Activated CD4-positive, alpha-beta memory T cell treated with anti-CD3 and anti-CD28 coated beads for 36 hours (primary cell): ENCODE results near the gene IGSF1. TPM values are rescaled to one million over a fixed set of nuclear protein-coding genes. Genes with fewer than 3 reads are reported as not detected.

Source experiments
- CTCF ChIA-PET: fragments of 350-600 bp; sonication (Branson Sonifier 250); formaldehyde crosslinking; loops from one replicate; lab custom pipeline; 2021; ENCODE audit warnings: antibody characterized with exemption, inconsistent platforms; lab: Charles Lee
- POLR2A ChIA-PET: fragments of 350-600 bp; sonication (Branson Sonifier 250); formaldehyde crosslinking; loops from one replicate; lab custom pipeline; 2021; ENCODE audit warnings: antibody characterized with exemption; lab: Charles Lee
- DNase-seq: peaks from one replicate; pipeline ENCODE4 v3.0.0-alpha.2; 2020
- H3K27ac Mint-ChIP-seq: one replicate; pipeline ENCODE4 v1.8.0; 2021; ENCODE audit warnings: mixed read lengths
- H3K27me3 Mint-ChIP-seq: one replicate; pipeline ENCODE4 v1.8.0; 2021; ENCODE audit warnings: mixed read lengths
- H3K36me3 Mint-ChIP-seq: one replicate; pipeline ENCODE4 v1.8.0; 2021; ENCODE audit warnings: mixed read lengths
- H3K4me1 Mint-ChIP-seq: one replicate; pipeline ENCODE4 v1.8.0; 2021; ENCODE audit warnings: low read depth, mixed read lengths
- H3K4me3 Mint-ChIP-seq: one replicate; pipeline ENCODE4 v1.8.0; 2021; ENCODE audit warnings: mild to moderate bottlenecking, mixed read lengths
- H3K9me3 Mint-ChIP-seq: one replicate; pipeline ENCODE4 v1.8.0; 2021; ENCODE audit warnings: mixed read lengths
- intact Hi-C: fragments of 100-400 bp; cut with micrococcal nuclease; formaldehyde crosslinking; loops from one replicate; pipeline ENCODE4 v1.15.1; 2023
- total RNA-seq, 2 experiments: library from RNA; stranded (reverse); gene quantifications; one replicate each; pipeline ENCODE4 v1.2.3, GENCODE V29; 2021

The IGSF1 gene, protein sequence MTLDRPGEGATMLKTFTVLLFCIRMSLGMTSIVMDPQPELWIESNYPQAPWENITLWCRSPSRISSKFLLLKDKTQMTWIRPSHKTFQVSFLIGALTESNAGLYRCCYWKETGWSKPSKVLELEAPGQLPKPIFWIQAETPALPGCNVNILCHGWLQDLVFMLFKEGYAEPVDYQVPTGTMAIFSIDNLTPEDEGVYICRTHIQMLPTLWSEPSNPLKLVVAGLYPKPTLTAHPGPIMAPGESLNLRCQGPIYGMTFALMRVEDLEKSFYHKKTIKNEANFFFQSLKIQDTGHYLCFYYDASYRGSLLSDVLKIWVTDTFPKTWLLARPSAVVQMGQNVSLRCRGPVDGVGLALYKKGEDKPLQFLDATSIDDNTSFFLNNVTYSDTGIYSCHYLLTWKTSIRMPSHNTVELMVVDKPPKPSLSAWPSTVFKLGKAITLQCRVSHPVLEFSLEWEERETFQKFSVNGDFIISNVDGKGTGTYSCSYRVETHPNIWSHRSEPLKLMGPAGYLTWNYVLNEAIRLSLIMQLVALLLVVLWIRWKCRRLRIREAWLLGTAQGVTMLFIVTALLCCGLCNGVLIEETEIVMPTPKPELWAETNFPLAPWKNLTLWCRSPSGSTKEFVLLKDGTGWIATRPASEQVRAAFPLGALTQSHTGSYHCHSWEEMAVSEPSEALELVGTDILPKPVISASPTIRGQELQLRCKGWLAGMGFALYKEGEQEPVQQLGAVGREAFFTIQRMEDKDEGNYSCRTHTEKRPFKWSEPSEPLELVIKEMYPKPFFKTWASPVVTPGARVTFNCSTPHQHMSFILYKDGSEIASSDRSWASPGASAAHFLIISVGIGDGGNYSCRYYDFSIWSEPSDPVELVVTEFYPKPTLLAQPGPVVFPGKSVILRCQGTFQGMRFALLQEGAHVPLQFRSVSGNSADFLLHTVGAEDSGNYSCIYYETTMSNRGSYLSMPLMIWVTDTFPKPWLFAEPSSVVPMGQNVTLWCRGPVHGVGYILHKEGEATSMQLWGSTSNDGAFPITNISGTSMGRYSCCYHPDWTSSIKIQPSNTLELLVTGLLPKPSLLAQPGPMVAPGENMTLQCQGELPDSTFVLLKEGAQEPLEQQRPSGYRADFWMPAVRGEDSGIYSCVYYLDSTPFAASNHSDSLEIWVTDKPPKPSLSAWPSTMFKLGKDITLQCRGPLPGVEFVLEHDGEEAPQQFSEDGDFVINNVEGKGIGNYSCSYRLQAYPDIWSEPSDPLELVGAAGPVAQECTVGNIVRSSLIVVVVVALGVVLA (N-terminal part only)
- total RNA-seq = not detected

DNA sequence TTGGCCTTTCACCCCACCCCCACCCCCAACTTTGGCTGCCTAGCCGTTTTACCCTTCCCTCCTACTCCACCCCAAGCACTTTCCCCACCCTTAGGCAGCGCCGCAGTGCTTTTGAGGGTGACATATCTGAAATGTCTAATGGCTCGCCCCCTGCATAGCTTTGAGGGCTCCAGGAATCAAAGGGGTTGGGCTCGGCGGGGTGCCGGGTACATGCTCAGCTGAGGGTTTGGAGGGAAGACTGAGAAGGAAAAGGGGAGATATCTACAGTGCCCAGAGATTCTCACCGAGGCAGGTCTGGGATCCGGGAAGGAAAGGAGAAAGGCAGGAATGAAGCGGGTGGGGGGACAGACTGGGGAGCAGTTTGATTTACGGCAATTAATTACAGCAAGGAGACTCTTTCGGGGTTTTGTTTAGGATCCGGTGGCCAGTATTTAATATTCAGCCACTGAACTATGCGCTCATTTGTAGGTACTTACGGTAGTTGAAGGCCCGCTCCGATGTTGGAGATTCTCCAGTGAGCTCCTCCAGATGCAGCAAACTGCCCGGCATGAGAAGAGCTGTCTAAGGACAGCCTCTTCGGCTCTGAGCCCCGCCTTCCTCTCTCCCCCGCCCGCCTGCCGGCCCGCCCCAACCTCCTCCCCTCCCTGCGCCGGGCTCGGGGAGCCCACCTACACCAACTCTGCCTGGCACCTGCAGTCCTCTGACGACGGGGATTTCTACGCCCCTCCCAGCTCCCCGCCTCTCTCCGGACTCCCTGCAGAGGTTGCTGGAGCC is at the start of gene IGSF1:
TSS of gene IGSF1 (minus strand) at position 569 of the 774 bp plus-strand sequence. CDS start 2,632 bp downstream, outside the sequence.
- Mint-ChIP-seq H3K36me3 (no peaks in the 10 kb centered on the region), H3K4me1 (peaks cover 4% of the 10 kb centered on the region), H3K4me3 (no peak within 1 kb of the TSS), H3K9me3 (no peaks in the 10 kb centered on the region), H3K27me3 (peaks cover 1% of the 10 kb centered on the region), H3K27ac (no peak within 1 kb of the TSS)
- ChIA-PET POLR2A (no interaction called here), CTCF (no interaction called here)
- DNase-seq = no peak
- intact Hi-C loops = no loop called here

DNA sequence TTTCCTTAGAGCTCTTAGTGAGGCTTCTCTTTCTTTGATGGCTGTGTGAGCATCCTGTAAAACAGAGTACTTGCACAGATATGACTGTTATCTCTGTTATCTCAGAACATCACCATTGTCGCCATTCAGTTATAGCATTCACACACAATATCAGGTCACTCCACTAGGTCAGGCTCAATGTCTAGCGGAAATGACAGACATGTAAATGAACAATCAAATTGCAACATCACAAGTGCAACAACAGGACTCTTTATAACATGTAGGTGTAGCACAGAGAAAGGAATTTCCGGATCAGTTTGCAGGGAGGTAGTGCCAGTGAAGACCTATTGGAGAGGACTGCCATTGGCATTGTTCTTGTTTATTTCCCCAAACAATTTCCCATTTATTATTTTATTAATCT is 43.2 kb upstream of the IGSF1 start:
- CTCF ChIA-PET = no interaction called here
- POLR2A ChIA-PET = no interaction called here
- intact Hi-C loops = no loop called here
- no peak for DNase-seq
- Mint-ChIP-seq H3K4me1 (no peaks in the 10 kb centered on the region), H3K4me3 (no peak overlapping the region), H3K9me3 (no peaks in the 10 kb centered on the region), H3K27ac (no peak overlapping the region), H3K27me3 (no peaks in the 10 kb centered on the region), H3K36me3 (no peaks in the 10 kb centered on the region)

DNA sequence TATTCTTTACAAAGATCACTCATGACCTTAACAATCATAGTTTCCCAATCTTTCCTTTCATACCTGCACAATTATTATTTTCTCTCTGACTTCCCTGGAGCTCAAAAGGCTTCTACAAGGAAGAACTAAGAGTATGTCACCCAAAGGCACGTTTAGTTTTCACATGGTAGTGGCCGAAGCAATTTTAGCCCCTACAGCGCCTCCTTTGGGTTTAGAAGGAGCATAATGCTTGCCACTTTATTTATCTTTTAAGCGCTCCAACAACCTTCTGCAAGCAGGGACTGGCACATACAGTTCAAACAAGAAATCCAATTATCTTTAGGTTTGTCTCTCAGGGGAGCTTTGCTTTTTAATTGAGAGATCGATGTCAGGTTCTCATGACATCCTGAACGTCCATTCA is 42.0 kb upstream of the IGSF1 start:
- ChIA-PET POLR2A (no interaction called here), CTCF (no interaction called here)
- DNase-seq = no peak
- Mint-ChIP-seq H3K4me3 (no peak overlapping the region), H3K27ac (no peak overlapping the region), H3K36me3 (no peaks in the 10 kb centered on the region), H3K4me1 (no peaks in the 10 kb centered on the region), H3K27me3 (no peaks in the 10 kb centered on the region), H3K9me3 (no peaks in the 10 kb centered on the region)
- intact Hi-C loops = no loop called here

DNA sequence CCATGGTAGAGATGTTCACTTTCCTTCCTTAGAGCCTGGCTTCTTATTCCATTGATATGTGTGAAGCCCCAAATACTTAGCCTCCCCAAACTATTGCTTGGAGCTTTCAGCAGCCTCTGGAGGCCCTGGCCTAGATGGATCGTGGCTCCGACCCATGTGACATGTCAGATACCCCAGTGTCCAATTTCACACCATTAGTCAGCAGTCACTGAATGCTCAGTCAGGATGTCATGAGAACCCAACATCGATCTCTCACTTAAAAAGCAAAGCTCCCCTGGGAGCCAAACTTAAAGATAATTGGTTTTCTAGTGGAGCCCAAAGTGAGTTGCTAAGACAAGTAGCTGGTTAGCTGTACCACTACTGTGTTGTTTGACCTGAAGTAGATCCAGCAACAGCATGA is 41.6 kb upstream of the IGSF1 start:
- ChIA-PET CTCF (no interaction called here), POLR2A (no interaction called here)
- no peak overlapping the region for H3K4me3 Mint-ChIP-seq
- no peak for DNase-seq
- no peaks in the 10 kb centered on the region for H3K4me1 Mint-ChIP-seq
- intact Hi-C loops = no loop called here
- H3K36me3 Mint-ChIP-seq = no peaks in the 10 kb centered on the region
- H3K27me3 Mint-ChIP-seq = no peaks in the 10 kb centered on the region
- H3K27ac Mint-ChIP-seq = no peak overlapping the region
- H3K9me3 Mint-ChIP-seq = no peaks in the 10 kb centered on the region

DNA sequence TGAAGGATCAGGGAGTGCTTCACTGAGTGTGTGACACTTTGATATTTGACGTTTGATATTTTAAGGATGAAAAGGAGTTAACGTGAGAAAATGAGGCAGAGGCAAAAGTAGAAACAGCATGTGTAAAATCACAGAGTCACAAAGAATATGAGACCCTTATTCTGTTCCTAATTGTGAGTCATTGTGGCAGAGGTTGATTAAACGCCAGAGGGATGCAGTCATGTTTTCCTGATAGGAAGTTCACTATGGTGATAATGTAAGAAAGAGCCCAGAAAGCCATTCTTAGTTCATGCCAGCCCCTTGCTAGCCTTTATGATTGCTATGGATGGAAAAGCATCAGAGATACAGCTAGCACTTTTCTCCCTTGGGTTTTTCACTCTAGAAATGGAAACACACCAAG is 33.5 kb upstream of the IGSF1 start:
- POLR2A ChIA-PET = no interaction called here
- Mint-ChIP-seq H3K27me3 (no peaks in the 10 kb centered on the region), H3K27ac (no peak overlapping the region), H3K9me3 (no peaks in the 10 kb centered on the region), H3K36me3 (no peaks in the 10 kb centered on the region), H3K4me3 (no peak overlapping the region), H3K4me1 (no peaks in the 10 kb centered on the region)
- no peak for DNase-seq
- CTCF ChIA-PET = no interaction called here
- intact Hi-C loops = no loop called here

DNA sequence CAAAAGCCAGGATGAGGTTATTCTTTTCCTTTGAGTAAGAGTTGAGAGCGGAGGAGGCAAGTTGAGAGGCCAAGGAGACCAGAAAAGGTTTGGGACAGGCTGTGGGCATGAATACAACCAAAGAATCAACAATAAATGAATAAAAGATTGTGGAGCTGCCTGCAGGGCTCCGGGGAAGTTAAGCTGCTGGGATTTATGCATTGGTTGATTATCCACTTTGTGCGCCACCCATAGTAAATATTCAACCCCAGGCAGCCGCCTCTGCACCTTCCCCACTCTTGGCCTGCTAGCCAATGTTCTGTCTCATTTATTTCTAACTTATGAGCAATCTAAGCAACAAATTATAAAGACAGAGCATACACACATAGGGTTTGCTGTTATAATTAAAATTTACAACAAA is 28.2 kb upstream of the IGSF1 start:
- no peaks in the 10 kb centered on the region for H3K27me3 Mint-ChIP-seq
- no peak overlapping the region for H3K4me3 Mint-ChIP-seq
- intact Hi-C loops = no loop called here
- ChIA-PET POLR2A (no interaction called here), CTCF (no interaction called here)
- no peaks in the 10 kb centered on the region for H3K36me3 Mint-ChIP-seq
- no peak overlapping the region for H3K27ac Mint-ChIP-seq
- H3K9me3 Mint-ChIP-seq = no peaks in the 10 kb centered on the region
- no peak for DNase-seq
- H3K4me1 Mint-ChIP-seq = no peaks in the 10 kb centered on the region

DNA sequence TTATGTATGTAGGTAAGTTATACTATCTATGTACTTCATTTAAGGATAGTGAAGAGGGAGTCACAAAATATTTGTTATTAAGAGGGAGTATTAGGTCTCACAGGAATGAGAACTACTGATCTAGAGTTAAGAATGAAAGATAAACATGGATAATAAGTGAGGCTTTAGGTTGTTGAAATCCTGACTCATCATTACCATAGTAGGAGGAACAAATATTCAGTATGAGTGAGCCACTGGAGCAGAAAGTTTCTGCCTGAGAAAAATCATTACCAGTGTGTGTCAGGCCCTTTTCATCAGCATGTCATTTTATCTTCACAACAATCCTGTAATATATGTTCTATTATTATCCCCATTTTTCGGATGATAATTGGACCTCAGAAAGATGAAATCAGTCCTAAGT is 27.2 kb upstream of the IGSF1 start:
- Mint-ChIP-seq H3K27ac (no peak overlapping the region), H3K36me3 (no peaks in the 10 kb centered on the region), H3K27me3 (no peaks in the 10 kb centered on the region), H3K4me1 (no peaks in the 10 kb centered on the region), H3K4me3 (no peak overlapping the region), H3K9me3 (no peaks in the 10 kb centered on the region)
- DNase-seq = no peak
- ChIA-PET CTCF (no interaction called here), POLR2A (no interaction called here)
- intact Hi-C loops = no loop called here

DNA sequence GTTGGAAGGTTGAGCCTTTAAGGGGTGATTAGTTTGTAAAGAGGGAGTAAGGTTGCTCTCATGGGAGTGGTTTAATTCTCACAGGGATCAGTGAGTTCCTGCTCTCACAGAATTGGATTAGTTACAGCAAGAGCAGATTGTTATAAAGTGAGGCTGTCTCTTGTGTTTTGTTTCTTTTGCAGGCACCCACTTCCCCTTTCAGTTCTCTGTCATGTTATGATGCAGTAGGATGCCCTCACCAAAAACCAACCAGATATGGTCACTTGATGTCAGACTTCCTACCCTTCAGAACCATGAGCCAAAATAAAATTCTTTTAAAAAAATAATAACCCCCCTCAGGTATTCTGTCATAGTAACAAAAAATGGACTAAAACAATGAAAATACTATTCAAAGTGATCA is 19.9 kb upstream of the IGSF1 start:
- CTCF ChIA-PET = no interaction called here
- intact Hi-C loops = no loop called here
- Mint-ChIP-seq H3K27ac (no peak overlapping the region), H3K27me3 (no peaks in the 10 kb centered on the region), H3K36me3 (no peaks in the 10 kb centered on the region), H3K4me3 (no peak overlapping the region), H3K9me3 (no peaks in the 10 kb centered on the region), H3K4me1 (no peaks in the 10 kb centered on the region)
- DNase-seq = no peak
- POLR2A ChIA-PET = no interaction called here

DNA sequence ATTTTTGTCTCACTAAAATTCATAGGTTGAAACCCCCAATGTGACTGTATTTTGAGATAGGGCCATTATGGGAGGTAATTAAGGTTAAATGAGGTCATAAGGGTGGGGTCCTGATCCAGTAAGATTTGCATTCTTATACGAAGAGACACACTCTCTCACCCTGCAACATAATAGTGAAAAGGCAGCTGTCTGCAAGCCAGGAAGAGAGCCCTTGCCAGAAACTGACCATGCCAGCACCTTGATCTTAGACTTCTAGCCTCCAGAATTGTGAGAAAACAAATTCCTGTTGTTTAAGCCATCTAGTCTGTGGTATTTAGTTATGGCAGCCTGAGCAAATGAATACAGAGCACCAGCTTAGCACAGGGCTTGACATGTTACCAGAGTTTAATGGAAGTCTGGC is 17.5 kb upstream of the IGSF1 start:
- H3K27ac Mint-ChIP-seq = no peak overlapping the region
- no peaks in the 10 kb centered on the region for H3K36me3 Mint-ChIP-seq
- no peak for DNase-seq
- ChIA-PET POLR2A (no interaction called here), CTCF (no interaction called here)
- H3K9me3 Mint-ChIP-seq = no peaks in the 10 kb centered on the region
- no peaks in the 10 kb centered on the region for H3K4me1 Mint-ChIP-seq
- intact Hi-C loops = no loop called here
- H3K4me3 Mint-ChIP-seq = no peak overlapping the region
- no peaks in the 10 kb centered on the region for H3K27me3 Mint-ChIP-seq

DNA sequence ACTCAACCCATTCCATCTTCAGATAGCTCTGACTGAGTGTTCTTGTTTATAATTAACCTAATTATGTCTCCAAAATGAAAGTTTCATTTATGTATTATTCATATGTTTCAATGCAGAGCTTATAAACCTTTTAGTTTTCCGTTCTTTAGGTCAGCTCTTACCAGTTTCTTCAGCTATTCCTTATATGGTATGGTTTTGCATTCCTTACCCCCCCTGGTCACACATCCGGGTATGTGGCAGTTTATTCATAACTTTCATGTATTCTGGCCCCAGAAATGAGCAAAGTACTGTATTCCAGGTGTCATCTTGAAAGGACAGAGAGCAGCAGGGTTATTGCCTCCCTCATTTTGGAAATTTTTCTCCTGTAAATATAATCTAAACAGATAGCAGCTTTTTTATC is 16.8 kb upstream of the IGSF1 start:
- Mint-ChIP-seq H3K27ac (no peak overlapping the region), H3K4me1 (no peaks in the 10 kb centered on the region), H3K9me3 (no peaks in the 10 kb centered on the region), H3K36me3 (no peaks in the 10 kb centered on the region), H3K4me3 (no peak overlapping the region), H3K27me3 (no peaks in the 10 kb centered on the region)
- CTCF ChIA-PET = no interaction called here
- no peak for DNase-seq
- POLR2A ChIA-PET = no interaction called here
- intact Hi-C loops = no loop called here

DNA sequence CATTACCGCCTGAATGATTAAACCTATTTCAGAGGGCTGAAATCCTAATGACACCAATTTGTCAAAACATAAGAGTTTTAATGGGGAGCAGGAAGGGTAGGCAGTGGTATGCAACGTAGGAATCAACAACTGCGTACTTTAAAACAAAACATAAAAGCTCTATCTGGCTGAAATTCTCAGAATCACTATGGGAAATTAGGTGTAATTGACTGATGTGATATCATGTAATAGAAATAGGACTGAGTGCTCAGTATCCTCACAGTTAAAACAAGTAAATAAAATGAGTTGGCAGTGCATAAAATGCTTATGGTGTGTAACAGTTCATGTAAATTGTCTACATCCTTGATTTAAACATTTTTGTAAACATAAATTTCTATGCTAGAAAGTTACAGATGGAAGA is 13.6 kb upstream of the IGSF1 start:
- no peak overlapping the region for H3K27ac Mint-ChIP-seq
- no peaks in the 10 kb centered on the region for H3K9me3 Mint-ChIP-seq
- ChIA-PET CTCF (no interaction called here), POLR2A (no interaction called here)
- H3K4me1 Mint-ChIP-seq = no peaks in the 10 kb centered on the region
- no peak overlapping the region for H3K4me3 Mint-ChIP-seq
- DNase-seq = no peak
- intact Hi-C loops = no loop called here
- H3K27me3 Mint-ChIP-seq = no peaks in the 10 kb centered on the region
- H3K36me3 Mint-ChIP-seq = no peaks in the 10 kb centered on the region

DNA sequence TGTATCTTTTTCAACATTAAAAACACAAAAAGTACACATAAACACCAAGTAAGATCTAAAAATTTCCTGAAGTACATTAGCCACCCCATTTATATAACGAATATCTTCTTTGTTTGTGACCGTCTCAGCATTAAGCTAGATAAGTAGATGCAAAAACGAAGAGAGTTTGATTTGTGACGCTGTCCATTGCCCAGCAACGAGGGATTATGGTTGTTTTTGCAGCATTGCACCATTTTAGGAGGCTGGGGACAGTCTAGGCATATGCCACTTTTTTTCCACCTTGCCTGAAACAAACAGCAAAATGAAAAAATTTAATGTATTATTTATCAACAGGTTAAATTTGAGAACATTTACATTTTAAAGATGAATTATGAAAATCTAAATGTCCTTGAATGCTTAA is 12.0 kb upstream of the IGSF1 start:
- no peaks in the 10 kb centered on the region for H3K36me3 Mint-ChIP-seq
- H3K4me1 Mint-ChIP-seq = no peaks in the 10 kb centered on the region
- intact Hi-C loops = no loop called here
- ChIA-PET CTCF (no interaction called here), POLR2A (no interaction called here)
- no peak overlapping the region for H3K27ac Mint-ChIP-seq
- no peaks in the 10 kb centered on the region for H3K27me3 Mint-ChIP-seq
- no peak overlapping the region for H3K4me3 Mint-ChIP-seq
- DNase-seq = no peak
- H3K9me3 Mint-ChIP-seq = no peaks in the 10 kb centered on the region
